NT2/D1 (cell line): ENCODE results near the gene NDFIP1.

Experiments used
- SUZ12 ChIP-seq: IDR thresholded peaks from 2 replicates; pipeline ENCODE4 v1.6.1; 2011; ENCODE audit not compliant: insufficient read length, insufficient read depth; ENCODE audit errors: extremely low read depth
- YY1 ChIP-seq: IDR thresholded peaks from 2 replicates; pipeline ENCODE4 v1.6.1; 2011; ENCODE audit not compliant: insufficient read length, insufficient read depth
- ZNF274 ChIP-seq: IDR thresholded peaks from 2 replicates; pipeline ENCODE4 v1.6.1; 2011; ENCODE audit warnings: mild to moderate bottlenecking, low read depth, low read length

DNA sequence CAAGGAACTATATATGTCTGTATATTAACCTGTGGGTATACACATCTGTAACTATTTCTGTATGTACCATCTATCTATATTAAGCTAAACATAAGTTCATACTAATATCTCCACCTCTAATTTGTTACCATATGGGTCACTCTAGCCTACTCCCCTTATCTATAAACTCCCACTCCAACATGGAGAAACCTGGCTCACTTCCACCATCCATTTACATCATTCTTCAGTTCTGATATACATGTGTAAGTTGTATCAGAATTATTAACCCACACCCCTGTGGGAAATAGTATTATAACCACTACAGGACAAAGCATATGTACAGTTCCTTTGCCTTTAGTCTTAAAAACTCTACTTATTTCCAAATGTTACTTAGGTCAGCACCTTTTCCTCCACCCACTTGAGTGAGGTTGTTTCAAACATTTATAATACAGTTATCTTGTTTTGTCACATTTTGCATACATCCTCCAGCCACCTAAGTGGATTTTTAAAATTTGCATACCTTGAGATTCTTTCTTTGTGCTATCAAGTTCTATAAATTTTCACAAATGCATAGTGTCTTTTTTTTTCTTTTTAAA is 10.6 kb downstream of the NDFIP1 start:
- TF ChIP-seq ZNF274 (no peak), YY1 (no peak), SUZ12 (no peak)
